T-helper 2 cell (primary cell): ENCODE data around the gene ZNF100.
A peak's percentile ranks its signal among the peaks of the same experiment; 100 is the strongest.
"Not testable (repeated sequence)": the region's sequence is repeated elsewhere in the genome, so short reads cannot be mapped to it uniquely, and the experiment has no call there.

Experiments
- DNase-seq, 5 experiments: peaks; one replicate each; pipeline versions ENCODE4 v3.0.0 to v3.0.0-alpha.2; 2012 to 2022
- total RNA-seq, 2 donors: gene quantifications; one replicate each; lab custom pipeline; 2026; lab: John Stamatoyannopoulos, UW

Gene ZNF100
- total RNA-seq: 18.7 to 28.9 reads per million in 2 donors

DNA sequence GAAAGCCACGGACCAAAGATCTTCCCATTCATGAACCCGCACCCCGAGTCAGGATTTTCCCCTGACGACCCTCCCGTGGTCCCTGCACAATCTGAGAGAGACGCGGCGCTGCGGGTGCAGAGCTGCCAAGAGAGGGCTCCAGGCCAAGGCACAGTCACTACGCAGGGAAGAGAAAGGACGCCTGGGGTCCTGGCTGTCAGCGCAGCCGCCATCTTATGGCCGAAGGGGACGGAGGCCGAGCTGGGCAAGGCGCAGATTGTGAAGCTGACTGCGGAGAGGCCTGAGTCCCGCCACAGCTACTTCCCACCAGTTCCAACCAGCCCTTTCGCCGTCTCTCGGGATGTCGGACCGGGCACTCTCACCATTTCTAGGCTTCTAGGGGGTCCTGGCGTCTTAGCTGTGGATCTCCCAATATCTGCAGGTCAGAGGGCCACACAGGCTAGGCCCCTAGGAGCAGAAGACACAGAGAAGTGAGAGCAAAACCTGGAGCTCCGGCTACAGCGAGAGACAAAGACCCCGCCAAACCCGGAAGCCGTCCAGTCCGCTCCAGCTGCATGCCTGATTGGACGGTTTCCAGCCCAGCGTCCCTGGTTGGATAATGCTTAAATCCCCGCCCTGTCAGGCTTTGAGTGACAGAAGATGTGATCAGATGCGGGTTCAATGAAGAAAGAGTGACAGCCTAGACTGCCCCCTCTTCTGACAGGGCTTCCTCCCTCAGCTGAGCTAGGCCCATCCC lies at the start of gene ZNF100:
TSS of gene ZNF100 (minus strand) at position 515 of the 736 bp plus-strand sequence. CDS start at position 365, 150 bp downstream.
- DNase-seq: peak; percentile 44 to 96 (median 76)

DNA sequence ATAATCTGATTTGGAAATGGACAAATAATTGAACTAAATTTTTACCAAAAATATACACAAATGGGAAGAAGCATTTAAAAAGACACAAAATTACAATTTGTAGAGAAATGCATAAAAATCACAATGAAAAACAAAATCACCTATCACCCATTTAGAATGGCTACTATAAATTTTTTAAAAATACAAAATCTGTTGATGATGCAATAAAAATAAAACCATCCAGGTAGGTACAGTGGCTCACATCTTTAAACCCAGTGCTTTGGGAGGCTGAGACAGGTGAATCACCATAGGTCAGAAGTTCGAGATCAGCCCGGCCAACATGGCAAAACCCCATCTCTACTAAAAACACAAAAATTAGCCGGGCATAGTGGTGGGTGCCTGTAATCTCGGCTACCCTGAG lies 45.1 kb upstream of the ZNF100 start:
- no peak for DNase-seq

DNA sequence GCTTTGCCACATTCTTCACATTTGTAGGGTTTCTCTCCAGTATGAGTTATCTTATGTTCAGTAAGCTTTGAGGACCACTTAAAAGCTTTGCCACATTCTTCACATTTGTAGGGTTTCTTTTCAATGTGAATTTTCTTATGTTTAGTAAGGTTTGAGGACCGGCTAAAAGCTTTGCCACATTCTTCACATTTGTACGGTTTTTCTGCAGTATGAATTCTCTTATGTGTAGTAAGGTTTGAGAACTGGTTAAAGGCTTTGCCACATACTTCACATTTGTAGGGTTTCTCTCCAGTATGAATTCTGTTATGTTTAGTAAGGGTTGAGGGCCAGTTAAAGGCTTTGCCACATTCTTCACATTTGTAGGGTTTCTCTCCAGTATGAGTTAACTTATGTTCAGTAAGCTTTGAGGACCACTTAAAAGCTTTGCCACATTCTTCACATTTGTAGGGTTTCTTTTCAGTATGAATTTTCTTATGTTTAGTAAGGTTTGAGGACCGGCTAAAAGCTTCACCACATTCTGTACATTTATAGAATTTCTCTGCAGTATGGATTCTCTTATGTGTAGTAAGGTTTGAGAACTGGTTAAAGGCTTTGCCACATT lies 41.1 kb upstream of the ZNF100 start:
- not testable (repeated sequence) for DNase-seq

DNA sequence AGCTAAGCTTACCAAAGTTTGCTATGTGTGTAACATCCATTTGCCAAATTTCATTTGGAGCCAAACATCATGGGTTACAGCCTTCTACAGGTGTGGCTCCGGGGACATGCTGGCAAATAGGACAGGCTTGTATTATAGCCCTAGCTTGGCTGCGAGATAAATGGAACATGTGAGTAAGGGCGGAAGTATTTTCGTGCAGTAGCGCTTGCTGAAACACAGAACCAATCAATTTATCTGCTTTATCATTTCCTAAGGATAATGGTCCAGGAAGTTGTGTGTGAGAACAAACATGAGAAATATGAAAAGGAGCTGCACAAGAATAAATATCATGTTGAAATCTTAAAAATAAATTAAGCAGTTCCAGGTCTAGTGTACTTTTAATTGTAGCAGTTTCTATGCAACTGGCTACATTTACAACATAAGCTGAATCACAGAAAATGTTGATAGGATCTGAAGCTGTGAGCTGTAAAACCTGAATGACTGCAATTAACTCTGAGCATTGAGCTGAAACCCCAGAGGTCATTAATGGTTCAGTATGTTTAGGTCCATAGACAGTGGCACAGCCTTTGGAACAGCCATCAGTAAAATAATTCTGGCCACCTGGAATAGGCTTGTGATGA lies 22.2 kb upstream of the ZNF100 start:
- no peak for DNase-seq

DNA sequence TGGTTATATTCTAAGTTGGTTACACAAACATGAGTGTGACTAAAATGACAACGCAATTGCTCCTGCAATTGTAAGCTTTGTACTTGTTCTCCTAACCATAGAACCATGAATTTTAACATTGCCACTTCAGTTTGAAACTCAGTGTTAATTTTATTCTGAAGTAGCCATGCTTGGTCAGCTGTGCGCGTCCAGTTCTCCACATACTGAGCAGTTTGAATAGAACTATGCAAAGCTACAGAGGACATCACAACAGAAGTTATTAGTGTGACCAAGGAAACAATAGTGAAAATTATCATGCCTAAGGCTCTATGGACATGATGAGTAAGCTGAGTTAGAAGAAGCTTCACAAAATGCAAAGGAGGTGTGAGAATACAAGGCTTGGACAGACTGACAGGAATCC lies 19.6 kb upstream of the ZNF100 start:
- DNase-seq: no peak

DNA sequence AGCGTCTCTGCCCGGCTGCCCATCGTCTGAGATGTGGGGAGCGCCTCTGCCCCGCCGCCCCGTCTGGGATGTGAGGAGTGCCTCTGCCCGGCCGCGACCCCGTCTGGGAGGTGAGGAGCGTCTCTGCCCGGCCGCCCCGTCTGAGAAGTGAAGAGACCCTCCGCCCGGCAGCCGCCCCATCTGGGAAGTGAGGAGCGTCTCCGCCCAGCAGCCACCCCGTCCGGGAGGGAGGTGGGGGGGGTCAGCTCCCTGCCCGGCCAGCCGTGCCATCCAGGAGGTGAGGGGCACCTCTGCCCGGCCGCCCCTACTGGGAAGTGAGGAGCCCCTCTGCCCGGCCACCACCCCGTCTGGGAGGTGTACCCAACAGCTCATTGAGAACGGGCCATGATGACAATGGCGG lies 8.4 kb upstream of the ZNF100 start:
- not testable (repeated sequence) for DNase-seq

DNA sequence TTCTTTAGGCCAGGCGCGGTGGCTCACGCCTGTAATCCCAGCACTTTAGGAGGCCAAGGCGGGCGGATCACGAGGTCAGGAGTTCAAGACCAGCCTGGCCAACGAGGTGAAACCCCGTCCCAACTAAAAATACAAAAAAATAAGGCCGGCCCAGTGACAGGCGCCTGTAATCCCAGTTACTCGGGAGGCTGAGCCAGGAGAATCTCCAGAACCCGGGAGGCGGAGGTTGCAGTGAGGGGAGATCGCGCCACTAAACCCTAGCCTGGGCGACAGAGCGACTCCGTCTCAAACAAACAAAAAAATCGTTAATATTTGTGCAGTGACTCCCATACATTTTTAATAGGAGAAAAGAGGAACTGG lies 694 bp downstream of the ZNF100 start:
- DNase-seq: not testable (repeated sequence)

DNA sequence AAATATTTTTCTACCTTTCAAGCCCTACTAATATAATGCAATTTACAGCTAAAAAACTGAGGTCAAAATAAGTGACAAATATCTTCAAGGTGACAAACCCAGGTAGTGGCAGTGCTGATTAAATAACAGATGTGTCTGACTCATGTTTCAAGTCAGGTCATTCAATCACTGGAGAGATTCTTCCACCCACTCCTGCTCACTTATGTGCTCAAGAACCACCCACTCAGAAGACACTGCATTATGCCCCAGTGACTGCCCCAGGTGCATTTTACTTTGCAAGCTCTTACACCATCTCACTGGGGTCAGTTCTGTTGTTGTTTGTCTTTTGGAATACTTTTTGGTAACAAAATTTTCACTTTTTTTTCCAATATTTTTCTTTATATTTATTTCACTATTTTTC lies 2.2 kb downstream of the ZNF100 start:
- DNase-seq: peak in 1 of 5 experiments; percentile 14

DNA sequence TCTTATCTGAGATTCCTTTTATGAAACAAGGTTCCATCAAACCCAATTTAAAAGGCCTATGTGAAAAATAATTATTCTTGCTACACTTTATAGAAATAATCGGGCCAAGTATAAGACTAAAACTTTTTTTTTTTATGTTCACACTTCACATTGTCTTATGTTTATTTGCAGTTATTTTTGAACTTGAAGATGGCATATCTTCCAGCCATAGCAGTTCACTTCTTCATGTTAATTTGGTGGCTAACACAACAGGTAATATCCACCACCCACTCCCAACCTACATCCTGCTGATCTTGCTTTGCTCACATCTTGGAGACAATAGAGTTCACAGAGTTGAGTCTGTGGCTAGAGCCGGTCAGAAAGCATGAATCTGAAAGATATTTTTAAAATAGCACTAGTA lies 5.8 kb downstream of the ZNF100 start:
- DNase-seq: not testable (repeated sequence)

DNA sequence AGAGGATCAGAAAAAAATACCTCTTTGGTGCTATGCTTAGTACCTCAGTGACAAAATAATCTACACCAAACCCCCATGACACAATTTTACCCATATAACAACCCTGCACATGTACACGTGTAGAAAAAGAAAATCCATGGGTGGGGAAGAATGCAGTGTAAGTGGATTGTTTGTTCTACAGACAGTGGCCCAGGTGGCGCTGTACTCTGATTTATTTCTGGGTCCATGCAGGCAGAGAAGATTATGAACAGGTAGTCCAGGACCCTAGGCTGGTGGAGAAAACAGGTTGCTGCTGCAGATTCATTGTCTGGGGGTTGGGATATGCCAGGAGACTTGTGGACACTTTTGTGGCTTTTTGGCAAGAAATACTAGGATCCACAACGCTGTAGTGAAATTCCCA lies 9.1 kb downstream of the ZNF100 start:
- no peak for DNase-seq

DNA sequence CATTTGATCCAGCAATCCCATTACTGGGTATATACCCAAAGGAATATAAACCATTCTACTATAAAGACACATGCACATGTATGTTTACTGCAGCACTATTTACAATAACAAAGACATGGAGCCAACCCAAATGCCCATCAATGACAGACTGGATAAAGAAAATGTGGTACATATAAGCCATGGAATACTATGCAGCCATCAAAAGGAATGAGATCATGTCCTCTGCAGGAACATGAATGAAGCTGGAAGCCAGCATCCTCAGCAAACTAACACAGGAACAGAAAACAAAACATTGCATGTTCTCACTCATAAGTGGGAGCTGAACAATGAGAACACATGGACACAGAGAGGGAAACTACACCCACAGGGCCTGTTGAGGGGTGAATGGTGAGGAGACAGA lies 11.8 kb downstream of the ZNF100 start:
- DNase-seq: not testable (repeated sequence)

DNA sequence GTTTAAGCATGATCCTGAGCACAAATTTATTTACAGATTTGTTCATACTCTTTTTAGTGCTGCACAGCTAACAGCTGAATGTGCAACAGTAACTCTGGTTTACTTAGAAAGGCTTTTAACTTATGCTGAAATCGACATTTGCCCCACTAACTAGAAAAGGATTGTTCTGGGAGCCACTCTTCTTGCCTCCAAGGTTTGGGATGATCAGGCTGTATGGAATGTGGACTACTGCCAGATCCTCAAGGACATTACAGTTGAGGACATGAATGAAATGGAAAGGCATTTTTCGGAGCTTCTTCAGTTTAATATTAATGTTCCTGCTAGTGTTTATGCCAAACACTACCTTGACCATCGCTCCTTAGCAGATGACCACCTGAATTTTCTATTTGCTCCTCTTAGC lies 16.0 kb downstream of the ZNF100 start:
- no peak for DNase-seq

DNA sequence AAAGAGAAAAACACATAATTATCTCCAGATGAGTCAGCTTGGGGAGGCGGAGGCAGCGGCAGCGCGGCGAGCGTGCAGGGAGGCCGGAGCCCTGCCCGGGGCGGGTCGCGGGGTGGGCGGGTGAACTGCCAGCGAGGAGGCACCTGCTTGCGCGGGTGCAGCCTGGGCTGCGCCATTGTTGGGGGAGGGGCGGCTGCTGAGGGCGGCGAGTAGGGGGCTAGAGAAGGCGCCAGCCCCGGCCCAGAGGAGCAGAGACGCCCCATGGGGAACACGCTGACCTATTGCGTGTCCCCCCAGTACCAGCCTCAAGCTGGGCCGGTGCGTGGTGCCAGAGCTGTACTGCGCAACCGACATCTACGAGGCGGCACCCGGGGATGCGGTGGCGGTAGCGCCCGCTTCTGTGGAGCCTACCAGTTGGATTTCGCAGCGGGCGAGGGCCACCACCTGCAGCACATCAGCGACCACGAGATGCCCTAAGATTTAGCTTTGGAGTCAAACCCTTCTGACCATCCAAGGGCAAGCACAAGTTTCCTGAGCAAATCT lies 16.7 kb downstream of the ZNF100 start:
- no peak for DNase-seq

DNA sequence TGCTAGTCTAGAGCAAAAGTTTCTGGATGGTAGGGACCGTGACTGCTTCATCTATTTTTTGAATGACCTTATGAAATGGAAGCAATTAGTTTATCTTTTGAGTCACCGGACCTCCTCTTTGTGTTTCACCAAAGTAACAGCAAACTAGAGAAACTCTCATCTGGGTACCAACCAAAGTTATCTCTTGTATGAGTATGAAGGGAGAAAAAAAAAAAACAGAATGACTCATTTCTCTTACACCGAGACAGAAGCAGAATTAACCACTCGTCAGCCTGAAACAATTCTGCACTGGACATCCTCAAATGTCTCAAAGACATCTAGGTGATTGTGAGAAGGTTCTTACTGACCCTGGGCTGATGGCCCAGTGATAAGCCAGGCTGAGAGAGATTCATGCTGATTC lies 18.3 kb downstream of the ZNF100 start:
- DNase-seq: peak in 1 of 5 experiments; percentile 3

DNA sequence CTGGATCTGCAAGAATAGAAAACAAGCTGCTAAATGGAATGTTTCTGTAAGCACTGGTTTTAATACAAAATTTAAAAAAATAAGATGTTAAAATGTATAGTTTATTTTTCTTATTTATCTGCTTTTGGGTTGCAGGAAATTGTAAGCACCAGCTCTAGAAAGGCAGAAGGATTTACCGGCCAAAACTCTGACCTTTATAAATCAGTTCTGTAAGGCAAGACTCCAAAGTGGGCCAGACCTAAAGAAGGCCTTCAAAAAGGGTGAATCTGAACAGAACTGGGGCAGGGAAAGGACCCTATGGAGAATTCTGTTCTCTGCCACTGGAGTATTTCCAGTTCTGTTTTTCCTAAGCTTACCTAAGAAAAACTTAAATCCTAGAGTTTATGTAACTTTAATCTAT lies 19.3 kb downstream of the ZNF100 start:
- no peak for DNase-seq

DNA sequence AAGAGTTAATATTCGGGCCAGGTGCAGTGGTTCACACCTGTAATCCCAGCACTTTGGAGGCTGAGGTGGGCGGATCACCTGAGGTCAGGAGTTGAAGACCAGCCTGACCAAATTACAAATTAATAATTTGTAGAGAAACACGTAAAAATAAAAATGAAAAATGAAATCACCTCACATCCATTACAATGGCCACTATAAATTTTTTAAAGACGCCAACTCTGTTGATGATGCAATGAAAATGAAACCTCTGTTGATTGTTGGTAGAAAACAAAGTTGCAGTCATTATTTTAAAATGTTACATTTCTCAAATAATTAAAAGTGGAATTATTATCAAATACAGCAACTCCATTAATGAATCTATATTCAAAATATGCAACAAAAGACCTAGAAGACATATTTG lies 26.8 kb downstream of the ZNF100 start:
- DNase-seq: no peak

DNA sequence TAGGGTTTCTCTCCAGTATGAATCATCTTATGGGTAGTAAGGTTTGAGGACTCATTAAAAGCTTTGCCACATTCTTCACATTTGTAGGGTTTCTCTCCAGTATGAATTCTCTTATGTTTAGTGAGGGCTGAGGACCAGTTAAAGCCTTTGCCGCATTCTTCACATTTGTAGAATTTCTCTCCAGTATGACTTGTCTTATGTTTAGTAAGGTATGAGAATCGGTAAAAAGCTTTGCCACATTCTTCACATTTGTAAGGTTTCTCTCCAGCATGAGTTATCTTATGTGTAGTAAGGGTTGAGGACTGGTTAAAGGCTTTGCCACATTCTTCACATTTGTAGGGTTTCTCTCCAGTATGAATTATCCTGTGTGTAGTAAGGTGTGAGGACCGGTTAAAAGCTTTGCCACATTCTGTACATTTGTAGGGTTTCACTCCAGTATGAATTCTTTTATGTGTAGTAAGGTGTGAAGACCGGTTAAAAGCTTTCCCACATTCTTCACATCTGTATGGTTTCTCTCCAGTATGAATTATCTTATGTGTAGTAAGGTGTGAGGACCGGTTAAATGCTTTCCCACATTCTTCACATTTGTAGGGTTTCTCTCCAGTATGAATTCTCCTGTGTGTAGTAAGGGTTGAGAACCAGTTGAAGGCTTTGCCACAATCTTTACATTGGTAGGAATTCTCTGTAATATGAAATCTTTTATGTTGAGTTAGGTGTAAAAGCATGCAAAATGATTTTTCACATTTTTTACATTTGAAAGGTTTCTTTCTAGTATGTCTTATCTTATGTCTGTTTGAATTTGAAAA lies 40.2 kb downstream of the ZNF100 start:
- not testable (repeated sequence) for DNase-seq

DNA sequence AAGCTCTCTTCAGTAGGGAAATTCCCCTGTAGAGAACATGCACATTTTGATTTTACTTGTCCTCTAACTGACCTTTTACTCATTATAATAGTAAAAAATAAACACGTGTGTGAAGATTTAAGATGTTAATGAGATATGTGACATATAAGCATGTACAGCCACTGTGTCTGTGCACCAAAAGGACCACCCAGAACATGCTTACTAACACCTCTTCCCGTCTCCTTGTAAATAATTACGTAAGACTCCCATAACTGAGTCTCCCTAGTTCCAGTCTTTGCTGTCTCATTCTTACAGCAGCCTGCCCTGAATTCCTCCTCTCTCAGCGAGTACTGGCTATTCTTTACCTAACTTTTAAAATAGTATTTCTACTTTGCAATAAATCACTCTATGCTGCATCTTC lies 53.6 kb downstream of the ZNF100 start:
- no peak for DNase-seq

DNA sequence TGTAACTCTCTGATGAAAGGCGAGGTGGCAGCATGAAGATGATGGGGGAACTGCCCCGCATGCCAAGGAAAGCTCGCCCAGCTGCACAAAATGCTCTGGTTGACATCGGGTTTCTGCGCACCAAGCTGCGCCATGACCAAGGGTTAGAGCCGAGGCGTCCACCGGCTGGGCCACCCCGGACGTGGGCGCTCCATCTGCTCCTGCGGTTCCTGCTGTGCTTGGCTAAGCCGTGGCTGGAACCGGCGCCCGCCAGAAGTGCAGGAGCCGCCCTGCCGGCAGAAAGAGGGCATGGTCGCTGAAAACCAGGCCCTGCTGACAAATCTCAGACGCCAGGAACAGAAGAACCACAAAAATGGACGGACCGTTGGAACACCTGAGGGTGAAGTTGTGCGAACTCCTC lies 57.9 kb downstream of the ZNF100 start:
- no peak for DNase-seq

DNA sequence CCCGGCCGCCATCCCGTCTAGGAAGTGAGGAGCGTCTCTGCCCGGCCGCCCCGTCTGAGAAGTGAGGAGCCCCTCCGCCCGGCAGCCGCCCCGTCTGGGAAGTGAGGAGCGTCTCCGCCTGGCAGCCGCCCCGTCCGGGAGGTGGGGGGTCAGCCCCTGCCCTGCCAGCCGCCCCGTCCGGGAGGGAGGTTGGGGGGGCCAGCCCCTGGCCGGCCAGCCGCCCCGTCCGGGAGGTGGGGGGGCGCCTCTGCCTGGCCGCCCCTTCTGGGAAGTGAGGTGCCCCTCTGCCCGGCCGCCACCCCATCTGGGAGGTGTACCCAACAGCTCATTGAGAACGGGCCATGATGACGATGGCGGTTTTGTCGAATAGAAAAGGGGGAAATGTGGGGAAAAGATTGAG lies 59.5 kb downstream of the ZNF100 start:
- DNase-seq: not testable (repeated sequence)

DNA sequence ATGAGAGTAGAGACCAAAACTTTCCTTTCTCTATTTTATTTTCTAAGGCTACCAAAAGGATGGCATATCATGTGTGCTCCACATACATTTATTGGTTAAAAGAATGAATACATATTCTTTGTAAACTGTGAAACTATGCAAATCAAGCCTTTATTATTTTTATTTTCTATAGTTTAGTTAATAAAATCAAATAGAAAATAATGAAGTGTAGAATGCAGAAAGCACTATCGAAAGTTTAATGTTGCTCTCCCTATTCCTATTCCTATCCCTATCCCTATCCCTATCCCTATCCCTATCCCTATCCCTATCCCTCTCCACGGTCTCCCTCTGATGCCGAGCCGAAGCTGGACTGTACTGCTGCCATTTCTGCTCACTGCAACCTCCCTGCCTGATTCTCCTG lies 60.3 kb downstream of the ZNF100 start:
- no peak for DNase-seq

DNA sequence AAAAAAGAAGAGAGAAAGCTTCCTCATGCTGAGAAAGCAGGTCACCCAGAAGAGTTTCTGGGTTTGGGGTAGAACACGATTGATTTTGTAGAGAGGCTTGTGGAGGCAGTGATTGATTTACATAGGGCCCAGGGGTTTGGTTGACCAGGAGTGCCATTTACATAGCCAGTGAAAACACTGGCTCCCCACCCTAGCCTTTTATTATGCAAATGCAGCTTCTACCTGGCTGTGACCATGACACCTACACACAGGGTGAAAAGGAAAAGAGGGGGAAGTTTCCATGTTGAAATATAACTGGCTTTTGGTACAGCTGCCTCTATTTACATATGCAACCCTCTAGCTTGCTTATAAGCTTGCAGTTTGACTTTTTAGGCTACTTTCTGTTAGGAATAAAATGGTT lies 62.0 kb downstream of the ZNF100 start:
- DNase-seq: no peak

DNA sequence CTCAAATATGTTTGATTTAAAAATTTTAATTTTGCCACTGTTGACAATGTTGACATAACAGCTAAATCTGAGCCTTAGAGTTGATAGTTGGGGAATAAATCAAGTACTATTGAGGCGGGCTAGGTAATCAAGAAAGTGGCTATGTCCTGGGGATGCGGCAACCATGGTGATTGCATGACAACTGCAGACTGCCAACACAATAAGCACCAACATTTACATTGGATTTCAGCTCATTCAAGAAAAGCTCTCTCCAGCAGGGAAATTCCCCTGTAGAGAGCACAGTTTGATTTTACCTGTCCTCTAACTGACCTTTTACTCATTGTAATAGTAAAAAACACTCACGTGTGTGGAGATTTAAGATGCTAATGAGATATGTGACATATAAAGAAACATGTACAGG lies 63.1 kb downstream of the ZNF100 start:
- DNase-seq: no peak
